ENCODE data around the gene ASAP2.

DNA sequence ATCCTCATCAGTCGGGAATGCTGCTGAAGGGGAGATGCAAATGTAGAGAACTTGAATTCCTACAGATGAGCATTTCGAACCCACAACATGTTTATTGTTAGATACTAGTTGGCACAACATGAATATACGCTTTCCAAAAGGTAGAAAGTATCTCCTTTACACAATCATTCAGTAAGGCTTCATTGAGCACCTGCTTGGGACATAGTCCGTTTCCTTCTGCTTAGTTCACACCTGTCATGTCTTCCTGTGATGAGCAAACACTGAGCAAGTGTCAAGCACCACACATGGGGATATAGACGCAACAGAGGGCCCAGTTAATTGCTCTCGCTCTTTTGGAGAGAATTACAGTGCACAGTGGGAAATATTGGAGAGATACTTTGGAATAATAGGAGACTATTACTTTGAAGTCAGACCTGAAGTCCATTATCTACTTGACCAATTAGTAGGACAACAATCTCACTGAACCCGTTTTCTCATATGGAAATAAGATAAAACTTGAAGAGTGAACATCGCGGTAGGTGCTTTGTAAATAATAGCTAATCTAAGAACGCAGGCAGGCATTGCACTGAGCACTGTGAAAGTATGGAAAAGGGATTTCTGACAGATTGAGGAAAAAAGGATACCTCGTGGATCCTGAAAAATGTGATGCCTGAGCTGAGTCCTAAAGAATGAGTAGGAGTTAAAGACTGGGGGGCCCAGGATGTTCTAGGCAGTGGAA, 218.0 kb downstream of the ASAP2 start:
- TF ChIP-seq, protein P1, sequence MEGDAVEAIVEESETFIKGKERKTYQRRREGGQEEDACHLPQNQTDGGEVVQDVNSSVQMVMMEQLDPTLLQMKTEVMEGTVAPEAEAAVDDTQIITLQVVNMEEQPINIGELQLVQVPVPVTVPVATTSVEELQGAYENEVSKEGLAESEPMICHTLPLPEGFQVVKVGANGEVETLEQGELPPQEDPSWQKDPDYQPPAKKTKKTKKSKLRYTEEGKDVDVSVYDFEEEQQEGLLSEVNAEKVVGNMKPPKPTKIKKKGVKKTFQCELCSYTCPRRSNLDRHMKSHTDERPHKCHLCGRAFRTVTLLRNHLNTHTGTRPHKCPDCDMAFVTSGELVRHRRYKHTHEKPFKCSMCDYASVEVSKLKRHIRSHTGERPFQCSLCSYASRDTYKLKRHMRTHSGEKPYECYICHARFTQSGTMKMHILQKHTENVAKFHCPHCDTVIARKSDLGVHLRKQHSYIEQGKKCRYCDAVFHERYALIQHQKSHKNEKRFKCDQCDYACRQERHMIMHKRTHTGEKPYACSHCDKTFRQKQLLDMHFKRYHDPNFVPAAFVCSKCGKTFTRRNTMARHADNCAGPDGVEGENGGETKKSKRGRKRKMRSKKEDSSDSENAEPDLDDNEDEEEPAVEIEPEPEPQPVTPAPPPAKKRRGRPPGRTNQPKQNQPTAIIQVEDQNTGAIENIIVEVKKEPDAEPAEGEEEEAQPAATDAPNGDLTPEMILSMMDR (IDR thresholded peaks at IDR 0.05; ENCODE audit: insufficient read depth, low read length): no peak
- TF ChIP-seq, protein P2, sequence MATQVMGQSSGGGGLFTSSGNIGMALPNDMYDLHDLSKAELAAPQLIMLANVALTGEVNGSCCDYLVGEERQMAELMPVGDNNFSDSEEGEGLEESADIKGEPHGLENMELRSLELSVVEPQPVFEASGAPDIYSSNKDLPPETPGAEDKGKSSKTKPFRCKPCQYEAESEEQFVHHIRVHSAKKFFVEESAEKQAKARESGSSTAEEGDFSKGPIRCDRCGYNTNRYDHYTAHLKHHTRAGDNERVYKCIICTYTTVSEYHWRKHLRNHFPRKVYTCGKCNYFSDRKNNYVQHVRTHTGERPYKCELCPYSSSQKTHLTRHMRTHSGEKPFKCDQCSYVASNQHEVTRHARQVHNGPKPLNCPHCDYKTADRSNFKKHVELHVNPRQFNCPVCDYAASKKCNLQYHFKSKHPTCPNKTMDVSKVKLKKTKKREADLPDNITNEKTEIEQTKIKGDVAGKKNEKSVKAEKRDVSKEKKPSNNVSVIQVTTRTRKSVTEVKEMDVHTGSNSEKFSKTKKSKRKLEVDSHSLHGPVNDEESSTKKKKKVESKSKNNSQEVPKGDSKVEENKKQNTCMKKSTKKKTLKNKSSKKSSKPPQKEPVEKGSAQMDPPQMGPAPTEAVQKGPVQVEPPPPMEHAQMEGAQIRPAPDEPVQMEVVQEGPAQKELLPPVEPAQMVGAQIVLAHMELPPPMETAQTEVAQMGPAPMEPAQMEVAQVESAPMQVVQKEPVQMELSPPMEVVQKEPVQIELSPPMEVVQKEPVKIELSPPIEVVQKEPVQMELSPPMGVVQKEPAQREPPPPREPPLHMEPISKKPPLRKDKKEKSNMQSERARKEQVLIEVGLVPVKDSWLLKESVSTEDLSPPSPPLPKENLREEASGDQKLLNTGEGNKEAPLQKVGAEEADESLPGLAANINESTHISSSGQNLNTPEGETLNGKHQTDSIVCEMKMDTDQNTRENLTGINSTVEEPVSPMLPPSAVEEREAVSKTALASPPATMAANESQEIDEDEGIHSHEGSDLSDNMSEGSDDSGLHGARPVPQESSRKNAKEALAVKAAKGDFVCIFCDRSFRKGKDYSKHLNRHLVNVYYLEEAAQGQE (IDR thresholded peaks at IDR 0.05; ENCODE audit: insufficient replicate concordance, low read depth): no peak
- TF ChIP-seq POLR2AphosphoS5 (IDR thresholded peaks at IDR 0.05; ENCODE audit: low read depth) (no peak), SPI1 (IDR thresholded peaks at IDR 0.05; ENCODE audit: borderline replicate concordance, low read depth) (no peak), GABPA (IDR thresholded peaks at IDR 0.05; ENCODE audit: low read depth) (no peak)
